Ishikawa (cell line): ENCODE results near the gene VPS45.

Source experiments
- CEBPB ChIP-seq: IDR thresholded peaks from 2 replicates; pipeline ENCODE4 v1.6.1; 2012
- CREB1 ChIP-seq: IDR thresholded peaks from 2 replicates; pipeline ENCODE4 v1.6.1; 2012; ENCODE audit warnings: low read depth
- EGR1 ChIP-seq: IDR thresholded peaks from 2 replicates; pipeline ENCODE4 v1.6.1; 2012
- EP300 ChIP-seq: IDR thresholded peaks from 2 replicates; pipeline ENCODE4 v1.6.1; 2012; ENCODE audit warnings: borderline replicate concordance
- FOXM1 ChIP-seq: IDR thresholded peaks from 2 replicates; pipeline ENCODE4 v1.6.1; 2012; ENCODE audit warnings: low read depth, borderline replicate concordance
- NFIC ChIP-seq: IDR thresholded peaks from 2 replicates; pipeline ENCODE4 v1.6.1; 2012
- RAD21 ChIP-seq: IDR thresholded peaks from 2 replicates; pipeline ENCODE4 v1.6.1; 2012; ENCODE audit warnings: low read depth
- TAF1 ChIP-seq: IDR thresholded peaks from 2 replicates; pipeline ENCODE4 v1.6.1; 2012; ENCODE audit warnings: low read depth, mild to moderate bottlenecking
- TCF12 ChIP-seq: IDR thresholded peaks from 2 replicates; pipeline ENCODE4 v1.6.1; 2012; ENCODE audit warnings: low read depth
- TEAD4 ChIP-seq: IDR thresholded peaks from 2 replicates; pipeline ENCODE4 v1.6.1; 2012
- YY1 ChIP-seq: IDR thresholded peaks from 2 replicates; pipeline ENCODE4 v1.6.1; 2012; ENCODE audit warnings: low read depth
- ZBTB7A ChIP-seq: IDR thresholded peaks from 2 replicates; pipeline ENCODE4 v1.6.1; 2012; ENCODE audit warnings: low read depth
- TF ChIP-seq, protein P1 (sequence below): IDR thresholded peaks from 2 replicates; pipeline ENCODE4 v1.6.1; 2012
- TF ChIP-seq, protein P2 (sequence below): IDR thresholded peaks from 2 replicates; pipeline ENCODE4 v1.6.1; 2012
- TF ChIP-seq, protein P3 (sequence below): IDR thresholded peaks from 2 replicates; pipeline ENCODE4 v1.6.1; 2012; ENCODE audit warnings: low read depth, mild to moderate bottlenecking

Gene VPS45

DNA sequence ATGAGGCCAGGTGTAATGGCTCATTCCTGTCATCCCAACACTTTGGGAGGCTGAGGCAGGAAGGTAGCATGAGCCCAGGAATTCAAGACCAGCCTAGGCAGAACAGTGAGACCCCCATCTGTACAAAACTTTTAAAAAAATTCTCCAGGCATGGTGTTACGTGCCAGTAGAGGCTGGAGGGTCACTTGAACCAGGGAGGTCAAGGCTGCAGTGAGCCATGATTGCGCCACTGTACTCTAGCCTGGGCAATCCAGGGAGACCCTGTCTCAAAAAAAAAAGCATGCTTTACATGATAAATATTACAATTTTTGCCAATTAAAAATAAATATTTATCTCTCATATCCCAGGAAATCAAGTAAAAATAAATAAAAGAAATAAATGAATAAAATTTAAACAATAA, 17.6 kb upstream of the VPS45 start:
- TF ChIP-seq TEAD4 (no peak), TCF12 (no peak), RAD21 (no peak), ZBTB7A (no peak)
- TF ChIP-seq, protein P1, sequence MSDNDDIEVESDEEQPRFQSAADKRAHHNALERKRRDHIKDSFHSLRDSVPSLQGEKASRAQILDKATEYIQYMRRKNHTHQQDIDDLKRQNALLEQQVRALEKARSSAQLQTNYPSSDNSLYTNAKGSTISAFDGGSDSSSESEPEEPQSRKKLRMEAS, result no peak

DNA sequence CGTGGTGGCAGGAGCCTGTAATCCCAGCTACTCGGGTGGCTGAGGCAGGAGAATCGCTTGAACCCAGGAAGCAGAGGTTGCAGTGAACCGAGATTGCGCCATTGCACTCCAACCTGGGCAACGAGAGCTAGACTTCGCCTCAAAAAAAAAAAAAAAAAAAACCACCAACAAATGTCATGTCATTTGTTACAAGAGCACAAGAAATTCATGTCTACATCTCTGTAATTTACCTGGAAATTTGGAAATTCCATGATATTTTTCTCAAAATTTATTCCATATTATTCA, 16.5 kb upstream of the VPS45 start:
- TF ChIP-seq TEAD4 (no peak), TCF12 (no peak), EGR1 (no peak), TAF1 (no peak), RAD21 (no peak), ZBTB7A (no peak), FOXM1 (no peak), CEBPB (no peak), NFIC (no peak), EP300 (no peak), YY1 (no peak), CREB1 (no peak)
- TF ChIP-seq, protein P2, sequence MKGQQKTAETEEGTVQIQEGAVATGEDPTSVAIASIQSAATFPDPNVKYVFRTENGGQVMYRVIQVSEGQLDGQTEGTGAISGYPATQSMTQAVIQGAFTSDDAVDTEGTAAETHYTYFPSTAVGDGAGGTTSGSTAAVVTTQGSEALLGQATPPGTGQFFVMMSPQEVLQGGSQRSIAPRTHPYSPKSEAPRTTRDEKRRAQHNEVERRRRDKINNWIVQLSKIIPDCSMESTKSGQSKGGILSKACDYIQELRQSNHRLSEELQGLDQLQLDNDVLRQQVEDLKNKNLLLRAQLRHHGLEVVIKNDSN, result no peak
- TF ChIP-seq, protein P3, sequence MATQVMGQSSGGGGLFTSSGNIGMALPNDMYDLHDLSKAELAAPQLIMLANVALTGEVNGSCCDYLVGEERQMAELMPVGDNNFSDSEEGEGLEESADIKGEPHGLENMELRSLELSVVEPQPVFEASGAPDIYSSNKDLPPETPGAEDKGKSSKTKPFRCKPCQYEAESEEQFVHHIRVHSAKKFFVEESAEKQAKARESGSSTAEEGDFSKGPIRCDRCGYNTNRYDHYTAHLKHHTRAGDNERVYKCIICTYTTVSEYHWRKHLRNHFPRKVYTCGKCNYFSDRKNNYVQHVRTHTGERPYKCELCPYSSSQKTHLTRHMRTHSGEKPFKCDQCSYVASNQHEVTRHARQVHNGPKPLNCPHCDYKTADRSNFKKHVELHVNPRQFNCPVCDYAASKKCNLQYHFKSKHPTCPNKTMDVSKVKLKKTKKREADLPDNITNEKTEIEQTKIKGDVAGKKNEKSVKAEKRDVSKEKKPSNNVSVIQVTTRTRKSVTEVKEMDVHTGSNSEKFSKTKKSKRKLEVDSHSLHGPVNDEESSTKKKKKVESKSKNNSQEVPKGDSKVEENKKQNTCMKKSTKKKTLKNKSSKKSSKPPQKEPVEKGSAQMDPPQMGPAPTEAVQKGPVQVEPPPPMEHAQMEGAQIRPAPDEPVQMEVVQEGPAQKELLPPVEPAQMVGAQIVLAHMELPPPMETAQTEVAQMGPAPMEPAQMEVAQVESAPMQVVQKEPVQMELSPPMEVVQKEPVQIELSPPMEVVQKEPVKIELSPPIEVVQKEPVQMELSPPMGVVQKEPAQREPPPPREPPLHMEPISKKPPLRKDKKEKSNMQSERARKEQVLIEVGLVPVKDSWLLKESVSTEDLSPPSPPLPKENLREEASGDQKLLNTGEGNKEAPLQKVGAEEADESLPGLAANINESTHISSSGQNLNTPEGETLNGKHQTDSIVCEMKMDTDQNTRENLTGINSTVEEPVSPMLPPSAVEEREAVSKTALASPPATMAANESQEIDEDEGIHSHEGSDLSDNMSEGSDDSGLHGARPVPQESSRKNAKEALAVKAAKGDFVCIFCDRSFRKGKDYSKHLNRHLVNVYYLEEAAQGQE, result no peak
- TF ChIP-seq, protein P1, result no peak

DNA sequence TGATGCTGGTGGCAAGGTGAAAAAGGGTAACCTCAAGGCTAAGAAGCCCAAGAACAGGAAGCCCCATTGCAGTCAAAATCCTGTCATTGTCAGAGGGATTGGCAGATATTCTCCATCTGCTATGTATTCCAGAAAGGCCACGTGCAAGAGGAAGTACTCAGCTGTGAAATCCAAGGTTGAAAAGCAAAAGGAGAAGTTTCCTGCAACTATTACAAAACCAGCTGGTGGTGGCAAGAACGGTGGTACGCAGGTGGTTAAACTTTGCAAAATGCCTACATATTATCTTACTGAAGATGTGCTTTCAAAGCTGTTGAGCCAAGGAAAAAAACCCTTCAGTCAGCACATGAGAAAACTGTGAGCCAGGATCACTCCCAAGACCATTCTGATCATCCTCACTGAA, 13.7 kb upstream of the VPS45 start:
- TF ChIP-seq CEBPB (no peak), TAF1 (no peak), EP300 (no peak), ZBTB7A (no peak), YY1 (no peak), FOXM1 (no peak), EGR1 (no peak), RAD21 (no peak), TEAD4 (no peak), NFIC (no peak), TCF12 (no peak), CREB1 (no peak)
- TF ChIP-seq, protein P1, result no peak
- TF ChIP-seq, protein P2, result no peak
- TF ChIP-seq, protein P3, result no peak

DNA sequence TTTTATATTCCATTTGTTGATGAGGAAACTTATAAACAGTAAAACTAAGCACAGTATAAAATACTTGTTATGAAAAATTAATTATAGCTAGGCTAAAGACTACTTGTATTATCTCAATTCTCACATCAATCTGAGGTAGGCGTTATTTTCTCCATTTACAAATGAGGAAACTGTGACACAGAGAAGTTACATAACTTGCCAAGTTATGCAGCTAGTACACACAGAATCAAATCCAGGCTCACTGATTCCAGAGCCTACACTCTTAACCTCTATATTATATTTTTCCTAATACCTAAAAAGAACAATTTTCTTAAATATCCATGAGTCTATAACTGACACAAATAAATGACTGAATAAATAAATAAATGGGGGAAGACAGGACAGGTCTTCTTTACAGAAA, 11.2 kb upstream of the VPS45 start:
- TF ChIP-seq RAD21, result no peak
- TF ChIP-seq EGR1, result no peak
- TF ChIP-seq YY1, result no peak
- TF ChIP-seq ZBTB7A, result no peak
- TF ChIP-seq, protein P1, result no peak
- TF ChIP-seq TCF12, result no peak
- TF ChIP-seq, protein P3, result no peak
- no peak for TF ChIP-seq TEAD4
- TF ChIP-seq CREB1, result no peak
- TF ChIP-seq, protein P2, result no peak
- TF ChIP-seq EP300, result no peak
- TF ChIP-seq FOXM1, result no peak
- TF ChIP-seq CEBPB, result no peak
- TF ChIP-seq TAF1, result no peak
- no peak for TF ChIP-seq NFIC
